ENCODE results near the gene ZNF480. TPM values are rescaled to one million over a fixed set of nuclear protein-coding genes. Genes with fewer than 3 reads are reported as not detected.
A peak's percentile ranks its signal among the peaks of the same experiment; 100 is the strongest.

ZNF480 gene
- total RNA-seq, 1 experiment from 2014 or later = 9.6 TPM

- H3K27ac ChIP-seq (ENCODE audit: low read length) = no peak overlapping the region
- H3K9me3 ChIP-seq (ENCODE audit: low read length) = peaks cover 40% of the 10 kb centered on the region
- no peaks in the 10 kb centered on the region for H3K4me1 ChIP-seq (ENCODE audit: insufficient read depth, low read length)
- no TSS peak for BruUV-seq (replicated peaks)
- H3K9me2 ChIP-seq (replicated peaks; ENCODE audit: low read length) = no peaks in the 10 kb centered on the region
- H3K9ac ChIP-seq (ENCODE audit: low read length) = no peak overlapping the region
- no peaks in the 10 kb centered on the region for H3K79me2 ChIP-seq (ENCODE audit: low read length)
- H3K36me3 ChIP-seq (ENCODE audit: low read depth, low read length) = peaks cover 5% of the 10 kb centered on the region; the same call in 1 of the 2 replicates
- H3K4me3 ChIP-seq (ENCODE audit: low read length) = no peak overlapping the region
- ATAC-seq (no peak), DNase-seq (no peak)
- no peaks in the 10 kb centered on the region for H4K20me1 ChIP-seq (ENCODE audit: low read length)
- ChIA-PET CTCF (no interaction called here), POLR2A (ENCODE audit: unreplicated experiment) (no interaction called here)
- intact Hi-C loops (cut with micrococcal nuclease) = no loop called here
- H3F3A ChIP-seq (ENCODE audit: low read length, unreplicated experiment) = no peaks in the 10 kb centered on the region
- TF ChIP-seq EZH2 (IDR thresholded peaks at IDR 0.05; ENCODE audit: low read length, unreplicated experiment) (no peak), EZH2phosphoT487 (IDR thresholded peaks at IDR 0.05; ENCODE audit: borderline replicate concordance, low read length) (no peak)
- TF ChIP-seq, protein P1, sequence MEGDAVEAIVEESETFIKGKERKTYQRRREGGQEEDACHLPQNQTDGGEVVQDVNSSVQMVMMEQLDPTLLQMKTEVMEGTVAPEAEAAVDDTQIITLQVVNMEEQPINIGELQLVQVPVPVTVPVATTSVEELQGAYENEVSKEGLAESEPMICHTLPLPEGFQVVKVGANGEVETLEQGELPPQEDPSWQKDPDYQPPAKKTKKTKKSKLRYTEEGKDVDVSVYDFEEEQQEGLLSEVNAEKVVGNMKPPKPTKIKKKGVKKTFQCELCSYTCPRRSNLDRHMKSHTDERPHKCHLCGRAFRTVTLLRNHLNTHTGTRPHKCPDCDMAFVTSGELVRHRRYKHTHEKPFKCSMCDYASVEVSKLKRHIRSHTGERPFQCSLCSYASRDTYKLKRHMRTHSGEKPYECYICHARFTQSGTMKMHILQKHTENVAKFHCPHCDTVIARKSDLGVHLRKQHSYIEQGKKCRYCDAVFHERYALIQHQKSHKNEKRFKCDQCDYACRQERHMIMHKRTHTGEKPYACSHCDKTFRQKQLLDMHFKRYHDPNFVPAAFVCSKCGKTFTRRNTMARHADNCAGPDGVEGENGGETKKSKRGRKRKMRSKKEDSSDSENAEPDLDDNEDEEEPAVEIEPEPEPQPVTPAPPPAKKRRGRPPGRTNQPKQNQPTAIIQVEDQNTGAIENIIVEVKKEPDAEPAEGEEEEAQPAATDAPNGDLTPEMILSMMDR (conservative IDR thresholded peaks at IDR 0.05; ENCODE audit: low read depth, low read length) = no peak
- no peak overlapping the region for H3K4me2 ChIP-seq (ENCODE audit: low read length)
- H3K27me3 ChIP-seq (ENCODE audit: low read length) = no peaks in the 10 kb centered on the region
- H2AFZ ChIP-seq (ENCODE audit: low read length) = no peak overlapping the region
These were observed 34.8 kb downstream of the ZNF480 start for GRCh38 chr19:52331757-52332156.

GRCh38 chr19:52335768-52336116 is 38.8 kb downstream of the ZNF480 start:
- Histone ChIP-seq H3K27me3 (ENCODE audit: low read length) (no peaks in the 10 kb centered on the region), H3K4me2 (ENCODE audit: low read length) (peak overlapping the region; percentile 83; the same call in 1 of the 2 replicates), H2AFZ (ENCODE audit: low read length) (peak overlapping the region; percentile 96), H3K9me2 (replicated peaks; ENCODE audit: low read length) (no peaks in the 10 kb centered on the region), H3F3A (ENCODE audit: low read length, unreplicated experiment) (no peaks in the 10 kb centered on the region), H4K20me1 (ENCODE audit: low read length) (no peaks in the 10 kb centered on the region), H3K4me1 (ENCODE audit: insufficient read depth, low read length) (no peaks in the 10 kb centered on the region), H3K4me3 (ENCODE audit: low read length) (peak overlapping the region; percentile 70), H3K9ac (ENCODE audit: low read length) (no peak overlapping the region), H3K79me2 (ENCODE audit: low read length) (no peaks in the 10 kb centered on the region), H3K9me3 (ENCODE audit: low read length) (peaks cover 32% of the 10 kb centered on the region), H3K27ac (ENCODE audit: low read length) (no peak overlapping the region), H3K36me3 (ENCODE audit: low read depth, low read length) (peaks cover 7% of the 10 kb centered on the region; the same call in 1 of the 2 replicates)
- POLR2A ChIA-PET (ENCODE audit: unreplicated experiment) = interaction anchor here (0.6 kb wide), 1 partner anchor 175 kb away, joined by 3 read pairs; no protein-coding TSS in a partner anchor
- CTCF ChIA-PET = no interaction called here
- BruUV-seq (replicated peaks) = no TSS peak
- peak; percentile 20; the same call in 1 of the 2 replicates for ATAC-seq
- TF ChIP-seq, protein P1 (conservative IDR thresholded peaks at IDR 0.05; ENCODE audit: low read depth, low read length) = no peak
- TF ChIP-seq EZH2 (IDR thresholded peaks at IDR 0.05; ENCODE audit: low read length, unreplicated experiment) (no peak), EZH2phosphoT487 (IDR thresholded peaks at IDR 0.05; ENCODE audit: borderline replicate concordance, low read length) (no peak)
- DNase-seq = no peak
- intact Hi-C loops (cut with micrococcal nuclease) = no loop called here

GRCh38 chr19:52336117-52336790 is 39.3 kb downstream of the ZNF480 start, which contains the start of gene ZNF610:
Gene ZNF610, plus strand, starts transcription at chr19:52336243. Its CDS starts 12,930 bp downstream, at chr19:52349173.
- Histone ChIP-seq H2AFZ (ENCODE audit: low read length) (peak within 1 kb of the TSS; percentile 96), H3K9me2 (replicated peaks; ENCODE audit: low read length) (no peaks in the 10 kb centered on the region), H3K4me1 (ENCODE audit: insufficient read depth, low read length) (no peaks in the 10 kb centered on the region), H3K27ac (ENCODE audit: low read length) (no peak within 1 kb of the TSS), H3K9me3 (ENCODE audit: low read length) (peaks cover 29% of the 10 kb centered on the region), H3K79me2 (ENCODE audit: low read length) (no peaks in the 10 kb centered on the region), H3K4me3 (ENCODE audit: low read length) (peak within 1 kb of the TSS; percentile 70), H3K27me3 (ENCODE audit: low read length) (no peaks in the 10 kb centered on the region), H3K4me2 (ENCODE audit: low read length) (peak within 1 kb of the TSS; percentile 83), H4K20me1 (ENCODE audit: low read length) (no peaks in the 10 kb centered on the region), H3K36me3 (ENCODE audit: low read depth, low read length) (peaks cover 7% of the 10 kb centered on the region; the same call in 1 of the 2 replicates), H3F3A (ENCODE audit: low read length, unreplicated experiment) (no peaks in the 10 kb centered on the region), H3K9ac (ENCODE audit: low read length) (peak within 1 kb of the TSS; percentile 77)
- TF ChIP-seq EZH2 (IDR thresholded peaks at IDR 0.05; ENCODE audit: low read length, unreplicated experiment) (no peak), EZH2phosphoT487 (IDR thresholded peaks at IDR 0.05; ENCODE audit: borderline replicate concordance, low read length) (no peak)
- TF ChIP-seq, protein P1 (conservative IDR thresholded peaks at IDR 0.05; ENCODE audit: low read depth, low read length) = no peak
- peak; percentile 96 for ATAC-seq
- intact Hi-C loops (cut with micrococcal nuclease) = no loop called here
- DNase-seq = peak; percentile 48
- TSS peak; percentile 86 for BruUV-seq (replicated peaks)
- ChIA-PET CTCF (no interaction called here), POLR2A (ENCODE audit: unreplicated experiment) (interaction anchor here (0.6 kb wide), 1 partner anchor 174 kb away, joined by 3 read pairs; no protein-coding TSS in a partner anchor)

Data from PC-3 (cell line).